Upper lobe of left lung (tissue), 6 donors: ENCODE data around the gene MKI67. TPM values are rescaled to one million over a fixed set of nuclear protein-coding genes. Genes with fewer than 3 reads are reported as not detected.

Experiments used
- ATAC-seq, 2 donors: fragments of 200-7000 bp; cut with Tn5 transposase; one replicate each; pipeline ENCODE4 v1.9.1; 2022; ENCODE audit warnings: mild to moderate bottlenecking in 2 of 2, moderate library complexity in 2 of 2; ENCODE audit not compliant: low FRiP score in 2 of 2
- DNase-seq, 2 donors: peaks; one replicate each; pipeline ENCODE4 v3.0.0-alpha.2; 2019 to 2020
- H3K27ac ChIP-seq, 4 donors: fragments of 200-600 bp; sonication (generic); one replicate each; pipeline ENCODE4 v1.5.1; 2016 to 2019
- H3K27me3 ChIP-seq, 4 donors: fragments of 200-600 bp; sonication (generic); one replicate each; pipeline ENCODE4 v1.5.1; 2017 to 2019
- H3K36me3 ChIP-seq, 4 donors: fragments of 200-600 bp; sonication (generic); one replicate each; pipeline ENCODE4 v1.5.1; 2016 to 2019
- H3K4me1 ChIP-seq, 4 donors: fragments of 200-600 bp; sonication (generic); one replicate each; pipeline ENCODE4 v1.5.1; 2018 to 2019
- H3K4me3 ChIP-seq, 4 donors: fragments of 200-600 bp; sonication (generic); one replicate each; pipeline ENCODE4 v1.5.1; 2017 to 2019; ENCODE audit warnings: mild to moderate bottlenecking in 2 of 4, moderate library complexity in 1 of 4
- H3K9me3 ChIP-seq, 4 donors: fragments of 200-600 bp; sonication (generic); one replicate each; pipeline ENCODE4 v1.5.1; 2018 to 2019
- EP300 ChIP-seq, 4 donors: sonication (generic); formaldehyde crosslinking; IDR thresholded peaks; one replicate each; pipeline ENCODE4 v1.5.1; 2017; ENCODE audit warnings: antibody characterized with exemption in 4 of 4, control low read depth in 2 of 4
- POLR2A ChIP-seq, 4 donors: fragments of 450-650 bp; IDR thresholded peaks; one replicate each; pipeline ENCODE4 v1.5.1; 2016 to 2017; ENCODE audit warnings: antibody characterized with exemption in 4 of 4, mild to moderate bottlenecking in 2 of 4
- POLR2AphosphoS5 ChIP-seq, 2 donors: sonication (generic); formaldehyde crosslinking; IDR thresholded peaks; one replicate each; pipeline ENCODE4 v1.5.1; 2017; ENCODE audit warnings: antibody characterized with exemption in 2 of 2
- WGBS, 2 donors: methylation state at CpG; one replicate each; pipeline ENCODE4 v1.1.5; 2017 to 2018; 5-methylcytosine and 5-hydroxymethylcytosine counted together
- total RNA-seq, 6 donors: library from RNA; depleted of rRNA in 4 of 6; stranded (reverse); fragments of >200 nt in 4 of 6; gene quantifications; one replicate each; pipeline versions ENCODE4 v1.1.0 to v1.2.1, GENCODE V29; 2016 to 2021
- TF ChIP-seq, protein P1 (sequence below), 6 experiments: fragments of 450-650 bp in 4 of 6; fragments of 200-600 bp in 2 of 6; sonication (generic) in 2 of 6; IDR thresholded peaks; one replicate each; pipeline ENCODE4 v1.5.1; 2016 to 2019; ENCODE audit warnings: antibody characterized with exemption in 6 of 6
- donor health status: DM: no; HTN: no; CAD: no; lungs with moderate emphysema.
- donor health status: DM: no; HTN: yes; CAD: no; lungs with severe emphysema.

The MKI67 gene
- total RNA-seq, 6 donors from 2014 or later: 1.0 to 7.3 (median 5.0) TPM

DNA sequence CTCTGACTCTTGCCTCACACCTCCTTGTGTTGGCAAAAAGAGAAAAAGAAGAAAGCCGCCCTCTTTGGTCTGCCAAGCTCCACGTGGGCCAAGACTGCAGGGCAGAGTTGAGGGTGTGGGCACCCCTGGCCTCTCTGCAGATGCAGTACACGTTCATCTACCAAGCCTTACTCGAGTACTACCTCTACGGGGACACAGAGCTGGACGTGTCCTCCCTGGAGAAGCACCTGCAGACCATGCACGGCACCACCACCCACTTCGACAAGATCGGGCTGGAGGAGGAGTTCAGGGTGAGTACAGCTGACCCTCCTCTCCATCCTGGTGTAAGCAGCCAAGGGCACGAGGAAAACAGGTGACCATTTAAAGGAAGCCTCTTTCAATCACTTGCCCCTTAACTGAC is 56.1 kb downstream of the MKI67 start:
- Histone ChIP-seq H3K9me3 (no peaks in the 10 kb centered on the region), H3K27me3 (no peaks in the 10 kb centered on the region), H3K4me1 (peaks cover 0 to 17% (median 4%) of the 10 kb centered on the region in 4 donors), H3K27ac (no peak overlapping the region), H3K36me3 (peaks cover 17 to 100% (median 67%) of the 10 kb centered on the region in 4 donors), H3K4me3 (no peak overlapping the region)
- 92 to 95% methylated on average over 10 of the region's 10 CpGs for WGBS, 2 donors
- TF ChIP-seq POLR2A (IDR thresholded peaks at IDR 0.05) (no peak), POLR2AphosphoS5 (IDR thresholded peaks at IDR 0.05) (no peak), EP300 (IDR thresholded peaks at IDR 0.05) (no peak)
- TF ChIP-seq, protein P1, sequence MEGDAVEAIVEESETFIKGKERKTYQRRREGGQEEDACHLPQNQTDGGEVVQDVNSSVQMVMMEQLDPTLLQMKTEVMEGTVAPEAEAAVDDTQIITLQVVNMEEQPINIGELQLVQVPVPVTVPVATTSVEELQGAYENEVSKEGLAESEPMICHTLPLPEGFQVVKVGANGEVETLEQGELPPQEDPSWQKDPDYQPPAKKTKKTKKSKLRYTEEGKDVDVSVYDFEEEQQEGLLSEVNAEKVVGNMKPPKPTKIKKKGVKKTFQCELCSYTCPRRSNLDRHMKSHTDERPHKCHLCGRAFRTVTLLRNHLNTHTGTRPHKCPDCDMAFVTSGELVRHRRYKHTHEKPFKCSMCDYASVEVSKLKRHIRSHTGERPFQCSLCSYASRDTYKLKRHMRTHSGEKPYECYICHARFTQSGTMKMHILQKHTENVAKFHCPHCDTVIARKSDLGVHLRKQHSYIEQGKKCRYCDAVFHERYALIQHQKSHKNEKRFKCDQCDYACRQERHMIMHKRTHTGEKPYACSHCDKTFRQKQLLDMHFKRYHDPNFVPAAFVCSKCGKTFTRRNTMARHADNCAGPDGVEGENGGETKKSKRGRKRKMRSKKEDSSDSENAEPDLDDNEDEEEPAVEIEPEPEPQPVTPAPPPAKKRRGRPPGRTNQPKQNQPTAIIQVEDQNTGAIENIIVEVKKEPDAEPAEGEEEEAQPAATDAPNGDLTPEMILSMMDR (IDR thresholded peaks at IDR 0.05): no peak
- peak in 1 of 2 donors; percentile 17 for DNase-seq
- ATAC-seq: no peak

DNA sequence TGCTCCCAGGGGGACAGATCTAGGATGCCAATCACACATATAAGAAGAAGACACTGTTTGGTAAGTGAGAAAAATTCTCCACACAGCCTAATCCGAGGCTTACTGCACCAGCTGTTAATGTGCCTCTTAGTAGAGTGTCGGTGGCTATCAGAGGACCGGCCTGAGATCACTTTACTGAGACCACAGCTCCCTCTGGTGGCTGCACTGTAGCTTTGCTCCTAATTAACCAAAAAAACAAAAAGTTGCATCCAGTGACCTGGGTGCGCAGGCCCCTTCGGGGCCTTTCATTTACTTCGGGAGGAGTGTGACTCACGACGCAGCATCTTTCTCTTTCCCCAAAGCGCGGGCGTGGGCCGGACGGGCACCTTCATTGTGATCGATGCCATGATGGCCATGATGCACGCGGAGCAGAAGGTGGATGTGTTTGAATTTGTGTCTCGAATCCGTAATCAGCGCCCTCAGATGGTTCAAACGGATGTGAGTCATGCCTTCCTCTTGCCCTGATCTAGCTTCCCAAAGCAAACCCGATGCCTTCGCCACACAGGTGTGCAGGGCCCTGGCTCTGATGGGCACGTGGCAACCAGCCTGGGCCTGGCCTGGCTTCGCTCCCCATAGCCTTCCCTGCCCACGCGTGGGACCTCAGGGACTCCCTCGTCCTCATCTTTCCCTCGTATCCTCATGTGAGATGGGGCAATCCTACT is 56.7 kb downstream of the MKI67 start:
- Histone ChIP-seq H3K4me3 (no peak overlapping the region), H3K9me3 (no peaks in the 10 kb centered on the region), H3K27ac (no peak overlapping the region), H3K36me3 (peaks cover 17 to 95% (median 63%) of the 10 kb centered on the region in 4 donors), H3K27me3 (no peaks in the 10 kb centered on the region), H3K4me1 (peaks cover 0 to 23% (median 9%) of the 10 kb centered on the region in 4 donors)
- DNase-seq (peak in 1 of 2 donors; percentile 70), ATAC-seq (peak; percentile 74 to 75)
- TF ChIP-seq POLR2AphosphoS5 (IDR thresholded peaks at IDR 0.05): peak in 1 of 2 donors; percentile 16
- TF ChIP-seq, protein P1 (IDR thresholded peaks at IDR 0.05): peak; percentile 71 to 88 (median 80)
- TF ChIP-seq EP300 (IDR thresholded peaks at IDR 0.05): no peak
- no peak for TF ChIP-seq POLR2A (IDR thresholded peaks at IDR 0.05)
- WGBS, 2 donors: 54 to 59% methylated on average over 27 to 28 of the region's 28 CpGs

DNA sequence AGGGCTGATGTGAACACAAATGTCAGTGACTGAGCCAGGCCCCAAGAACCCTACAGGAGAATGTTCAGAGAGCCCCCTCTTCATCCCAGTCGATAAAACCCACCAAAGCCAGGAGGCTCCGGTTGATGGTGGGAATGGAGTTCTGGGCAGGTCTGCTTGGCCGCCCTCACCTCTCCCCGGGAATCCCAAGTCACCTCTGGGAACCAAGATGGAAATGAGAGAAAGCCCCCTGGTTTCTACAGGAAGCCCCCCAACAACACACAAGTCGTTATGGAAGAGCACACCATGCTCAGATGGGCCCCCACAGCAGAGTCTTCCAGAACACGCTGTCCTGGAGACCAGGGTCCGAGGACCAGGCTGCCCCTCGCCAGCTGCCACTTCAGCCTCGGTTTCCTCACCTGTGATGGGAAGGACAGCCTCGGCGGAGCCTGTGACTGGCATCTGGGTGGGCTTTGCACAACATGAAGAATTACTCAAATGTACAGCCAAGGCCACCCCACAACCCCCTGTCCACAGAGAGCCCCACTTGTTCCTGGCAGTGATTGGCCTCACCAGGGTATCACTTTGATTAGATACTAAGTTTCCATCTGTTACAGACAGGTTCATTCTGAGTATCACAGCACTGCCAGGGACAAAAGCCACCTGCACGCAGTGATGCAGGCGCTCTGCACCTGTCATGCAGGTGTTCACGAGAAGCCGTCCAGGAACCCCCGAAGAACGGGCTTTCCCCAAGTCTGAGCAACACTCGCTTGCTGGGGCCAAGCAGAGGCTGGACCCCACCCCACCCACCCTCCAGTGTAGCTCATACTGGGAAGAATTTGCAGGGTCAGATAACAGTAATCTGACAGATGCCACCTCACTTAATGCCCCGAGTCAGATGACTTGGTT is 57.6 kb downstream of the MKI67 start:
- Histone ChIP-seq H3K4me1 (peaks cover 8 to 29% (median 17%) of the 10 kb centered on the region in 4 donors), H3K4me3 (no peak overlapping the region), H3K27ac (no peak overlapping the region), H3K9me3 (no peaks in the 10 kb centered on the region), H3K27me3 (no peaks in the 10 kb centered on the region), H3K36me3 (peaks cover 17 to 89% (median 61%) of the 10 kb centered on the region in 4 donors)
- TF ChIP-seq EP300 (IDR thresholded peaks at IDR 0.05) (no peak), POLR2A (IDR thresholded peaks at IDR 0.05) (no peak), POLR2AphosphoS5 (IDR thresholded peaks at IDR 0.05) (no peak)
- TF ChIP-seq, protein P1 (IDR thresholded peaks at IDR 0.05): no peak
- no peak for DNase-seq
- 94 to 95% methylated on average over 14 to 19 of the region's 19 CpGs for WGBS, 2 donors
- ATAC-seq: no peak

DNA sequence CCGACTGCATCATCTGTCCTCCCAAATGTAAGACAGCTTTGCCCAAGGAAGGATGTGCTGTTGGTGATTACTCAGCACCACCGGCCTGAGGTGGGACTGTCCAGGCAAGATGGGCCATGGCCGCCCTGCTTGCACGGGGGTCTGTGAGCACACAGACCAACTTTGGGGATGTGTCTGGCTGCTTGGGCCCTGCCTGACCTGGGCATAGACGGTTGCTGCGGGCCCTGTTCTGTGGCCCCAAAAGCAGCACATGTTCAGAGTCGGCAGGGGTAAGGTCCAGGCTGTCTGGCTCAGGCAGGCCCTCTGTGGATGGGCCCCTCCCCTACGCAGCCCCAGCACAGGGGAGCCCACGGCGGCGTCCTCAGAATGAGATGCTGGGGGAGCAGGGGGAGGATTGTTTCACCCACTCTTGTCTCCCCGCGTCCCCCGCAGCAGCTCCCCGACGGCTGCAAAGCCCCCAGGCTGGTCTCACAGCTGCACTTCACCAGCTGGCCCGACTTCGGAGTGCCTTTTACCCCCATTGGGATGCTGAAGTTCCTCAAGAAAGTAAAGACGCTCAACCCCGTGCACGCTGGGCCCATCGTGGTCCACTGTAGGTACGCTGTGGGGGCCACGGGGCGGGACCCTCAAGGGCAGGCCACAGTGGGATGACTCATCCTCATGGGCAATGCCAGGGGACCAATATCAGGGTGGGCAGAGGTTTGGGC is 58.4 kb downstream of the MKI67 start:
- DNase-seq (peak in 1 of 2 donors; percentile 18), ATAC-seq (no peak)
- Histone ChIP-seq H3K36me3 (peaks cover 17 to 89% (median 55%) of the 10 kb centered on the region in 4 donors), H3K27ac (no peak overlapping the region), H3K4me1 (peaks cover 16 to 32% (median 25%) of the 10 kb centered on the region in 4 donors), H3K27me3 (no peaks in the 10 kb centered on the region), H3K9me3 (no peaks in the 10 kb centered on the region), H3K4me3 (no peak overlapping the region)
- WGBS, 2 donors: 93 to 94% methylated on average over 10 to 22 of the region's 25 CpGs
- TF ChIP-seq, protein P1 (IDR thresholded peaks at IDR 0.05): no peak
- TF ChIP-seq EP300 (IDR thresholded peaks at IDR 0.05) (no peak), POLR2A (IDR thresholded peaks at IDR 0.05) (no peak), POLR2AphosphoS5 (IDR thresholded peaks at IDR 0.05) (no peak)
